GM12878 (cell line): ENCODE data around the gene PHGDH. TPM values are rescaled to one million over a fixed set of nuclear protein-coding genes. Genes with fewer than 3 reads are reported as not detected.

Experiments used
- ATAC-seq: fragments of 200-7000 bp; cut with Tn5 transposase; 3 replicates; pipeline ENCODE4 v1.9.1; 2020; ENCODE audit warnings: mild to moderate bottlenecking, moderate library complexity
- BruUV-seq: library from RNA; stranded (reverse); fragments of 400-500 nt; replicated peaks from 2 replicates; lab custom pipeline; 2021; lab: Mats Ljungman, UMichigan
- CTCF ChIA-PET: fragments of 300-600 bp; sonication (Branson Sonifier 250); formaldehyde crosslinking; extraction: SDS; loops from one replicate; lab custom pipeline; 2021; ENCODE audit warnings: inconsistent platforms; lab: Yijun Ruan, JAX
- POLR2A ChIA-PET: fragments of 350-600 bp; formaldehyde crosslinking; extraction: SDS; loops from one replicate; lab custom pipeline; 2021; ENCODE audit warnings: inconsistent platforms; lab: Charles Lee
- RAD21 ChIA-PET: fragments of 300-600 bp; sonication (Branson Sonifier 250); formaldehyde crosslinking; loops from one replicate; lab custom pipeline; 2023; ENCODE audit warnings: antibody characterized with exemption; ENCODE audit not compliant: unreplicated experiment; lab: Charles Lee
- SMC1A ChIA-PET: fragments of 300-600 bp; sonication (Branson Sonifier 250); formaldehyde crosslinking; loops from one replicate; lab custom pipeline; 2023; ENCODE audit not compliant: unreplicated experiment, uncharacterized antibody; lab: Charles Lee
- DNase-seq: peaks from one replicate; pipeline ENCODE4 v3.0.0-alpha.2; 2011; ENCODE audit warnings: low read depth, low spot score
- FAIRE-seq: peaks from 3 replicates; lab custom pipeline; 2011; peaks lifted over from hg19 to GRCh38; lab: Jason Lieb, UNC
- H2AFZ ChIP-seq: 2 replicates; pipeline ENCODE4 v1.6.0; 2011; ENCODE audit warnings: low read depth, low read length, control low read depth; ENCODE audit not compliant: control insufficient read depth
- H3K27ac ChIP-seq: 2 replicates; pipeline ENCODE4 v1.5.1; 2011; ENCODE audit warnings: control low read depth; ENCODE audit not compliant: control insufficient read depth, insufficient read depth
- H3K27me3 ChIP-seq, 2 experiments: replicated peaks in 1 of 2; 2 replicates each; pipeline versions ENCODE4 v1.6.0 to v1.6.1; 2011; ENCODE audit warnings: low read length in 1 of 2; ENCODE audit not compliant: control insufficient read depth in 2 of 2, insufficient read depth in 2 of 2
- H3K36me3 ChIP-seq, 2 experiments: 2 replicates each; pipeline ENCODE4 v1.5.1; 2011; ENCODE audit warnings: low read length in 1 of 2; ENCODE audit not compliant: control insufficient read depth in 2 of 2, insufficient read depth in 2 of 2
- H3K4me1 ChIP-seq: 2 replicates; pipeline ENCODE4 v1.6.1; 2011; ENCODE audit warnings: mild to moderate bottlenecking, low read length, moderate library complexity, mixed read lengths; ENCODE audit not compliant: control insufficient read depth, insufficient read depth
- H3K4me2 ChIP-seq: 2 replicates; pipeline ENCODE4 v1.6.0; 2011; ENCODE audit warnings: control low read depth; ENCODE audit not compliant: control insufficient read depth, insufficient read depth
- H3K4me3 ChIP-seq: fragments of 200-600 bp; sonication (generic); 2 replicates; pipeline ENCODE4 v1.5.1; 2016
- H3K79me2 ChIP-seq: 2 replicates; pipeline ENCODE4 v1.6.0; 2011; ENCODE audit warnings: low read length; ENCODE audit not compliant: control insufficient read depth, insufficient read depth
- H3K9ac ChIP-seq: 2 replicates; pipeline ENCODE4 v1.8.0; 2011; ENCODE audit warnings: low read length, control low read depth, mixed read lengths; ENCODE audit not compliant: control insufficient read depth, insufficient read depth
- H3K9me3 ChIP-seq: replicated peaks from 3 replicates; pipeline ENCODE4 v1.5.1; 2011; ENCODE audit warnings: mild to moderate bottlenecking, low read length; ENCODE audit not compliant: control insufficient read depth, insufficient read depth
- H4K20me1 ChIP-seq: 2 replicates; pipeline ENCODE4 v1.6.0; 2011; ENCODE audit not compliant: control insufficient read depth, insufficient read depth
- CHD2 ChIP-seq: IDR thresholded peaks from 2 replicates; pipeline ENCODE4 v1.6.1; 2011; ENCODE audit warnings: low read depth, low read length, improper control_type of control experiment, borderline replicate concordance
- GATAD2B ChIP-seq: fragments of 450-650 bp; conservative IDR thresholded peaks from 2 replicates; pipeline ENCODE4 v1.6.1; 2017; ENCODE audit warnings: low read depth, mild to moderate bottlenecking, moderate library complexity
- KLF5 ChIP-seq: fragments of 450-650 bp; IDR thresholded peaks from 2 replicates; pipeline ENCODE4 v1.6.1; 2014; ENCODE audit warnings: mild to moderate bottlenecking; ENCODE audit not compliant: partially characterized antibody
- NBN ChIP-seq: fragments of 450-650 bp; IDR thresholded peaks from 2 replicates; pipeline ENCODE4 v1.6.1; 2016
- RAD21 ChIP-seq: IDR thresholded peaks from 2 replicates; pipeline ENCODE4 v1.6.1; 2011; ENCODE audit warnings: mild to moderate bottlenecking, low read depth, low read length, moderate library complexity; ENCODE audit not compliant: insufficient read depth
- SIN3A ChIP-seq: IDR thresholded peaks from 2 replicates; pipeline ENCODE4 v1.6.1; 2012; ENCODE audit warnings: low read depth, low read length, improper control_type of control experiment
- SRF ChIP-seq, 2 experiments: IDR thresholded peaks; 2 replicates each; pipeline ENCODE4 v1.6.1; 2011; ENCODE audit warnings: low read depth in 2 of 2, low read length in 2 of 2, mild to moderate bottlenecking in 1 of 2, moderate library complexity in 1 of 2
- TCF12 ChIP-seq: IDR thresholded peaks from 2 replicates; pipeline ENCODE4 v1.6.1; 2011; ENCODE audit warnings: low read depth, mild to moderate bottlenecking, low read length
- TCF7 ChIP-seq: IDR thresholded peaks from 2 replicates; pipeline ENCODE4 v1.6.1; 2014; ENCODE audit warnings: antibody characterized with exemption, borderline replicate concordance
- WGBS: methylation state at CpG from one replicate; pipeline ENCODE4 v1.1.6; 2016; ENCODE audit warnings: low lambda C conversion rate; ENCODE audit not compliant: insufficient replicate concordance, insufficient coverage; ENCODE audit errors: missing lambda C conversion rate; 5-methylcytosine and 5-hydroxymethylcytosine counted together
- in situ Hi-C: fragments of 300-500 bp; cut with MboI; formaldehyde crosslinking; loops from 9 replicates; pipeline ENCODE4 v1.14.3; 2018; ENCODE audit warnings: mixed read lengths
- intact Hi-C: fragments of 100-400 bp; cut with micrococcal nuclease; formaldehyde crosslinking; loops from one replicate; pipeline ENCODE4 v1.14.2; 2022; ENCODE audit not compliant: unreplicated experiment
- polyA plus RNA-seq, 11 experiments: library from polyadenylated mRNA; depleted of rRNA in 4 of 11; unstranded in 6 of 11; stranded (reverse) in 5 of 11; fragments of >200 nt; fragmentation: Nextera tagmentation in 4 of 11; fragmentation: Illumina TruSeq in 1 of 11; extraction: Ambion mirVana in 4 of 11; extraction: Trizol in 1 of 11; gene quantifications; 1 replicate in 1 of 11; 2 replicates in 10 of 11; pipeline versions ENCODE4 v1.2.1 to v1.2.3, GENCODE V29; 2011 to 2016; ENCODE audit warnings: inconsistent platforms in 2 of 11, missing spikeins in 2 of 11, low read depth in 1 of 11
- total RNA-seq, 4 experiments: library from RNA; depleted of rRNA in 3 of 4; stranded (reverse); fragments of >200 nt in 3 of 4; fragmentation: Illumina TruSeq in 1 of 4; extraction: Trizol in 1 of 4; gene quantifications; 2 replicates each; pipeline versions ENCODE4 v1.2.1 to v1.2.3, GENCODE V29; 2013 to 2021
- TF ChIP-seq, protein P1 (sequence below): IDR thresholded peaks from 2 replicates; pipeline ENCODE4 v1.6.1; 2012; ENCODE audit warnings: low read depth, low read length, improper control_type of control experiment
- TF ChIP-seq, protein P2 (sequence below): fragments of 450-650 bp; formaldehyde crosslinking; IDR thresholded peaks from 2 replicates; pipeline ENCODE4 v1.4.0; 2020; ENCODE audit warnings: mild to moderate bottlenecking, moderate library complexity

Gene PHGDH
- total and polyA plus RNA-seq, 10 of the 15 experiments (the other 5 are each of a cell fraction or from before 2014, with no cell fraction given) = 3.9 to 47.8 (median 25.9) TPM

DNA sequence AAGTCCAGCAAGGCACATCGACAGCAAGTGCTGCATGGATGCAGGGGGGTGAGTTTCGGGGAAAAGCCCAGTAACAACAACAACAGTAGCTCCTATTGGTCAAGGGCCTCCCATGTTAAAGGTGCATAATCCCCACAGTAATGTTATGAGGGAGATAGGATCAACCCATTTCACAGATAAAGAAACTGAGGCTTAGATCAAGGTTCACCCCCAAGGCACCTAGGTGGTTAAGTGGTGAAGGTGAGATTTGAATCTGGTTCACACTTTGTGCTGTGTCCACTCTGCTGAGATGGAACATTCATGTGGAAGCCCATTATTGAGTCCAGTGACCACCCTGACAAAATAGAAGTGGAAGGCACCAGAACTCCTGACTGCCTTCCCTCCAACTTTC is 24.9 kb downstream of the PHGDH start:
- FAIRE-seq = no peak
- TF ChIP-seq CHD2 = no peak
- TF ChIP-seq SRF (IDR thresholded peaks at IDR 0.05; ENCODE audit: low read depth in 2 of 2, low read length in 2 of 2) = no peak
- TF ChIP-seq SIN3A = no peak
- TF ChIP-seq NBN = no peak
- no peak for TF ChIP-seq RAD21
- no peak for TF ChIP-seq GATAD2B
- no peak for TF ChIP-seq TCF7
- TF ChIP-seq TCF12 = no peak
- TF ChIP-seq, protein P1, sequence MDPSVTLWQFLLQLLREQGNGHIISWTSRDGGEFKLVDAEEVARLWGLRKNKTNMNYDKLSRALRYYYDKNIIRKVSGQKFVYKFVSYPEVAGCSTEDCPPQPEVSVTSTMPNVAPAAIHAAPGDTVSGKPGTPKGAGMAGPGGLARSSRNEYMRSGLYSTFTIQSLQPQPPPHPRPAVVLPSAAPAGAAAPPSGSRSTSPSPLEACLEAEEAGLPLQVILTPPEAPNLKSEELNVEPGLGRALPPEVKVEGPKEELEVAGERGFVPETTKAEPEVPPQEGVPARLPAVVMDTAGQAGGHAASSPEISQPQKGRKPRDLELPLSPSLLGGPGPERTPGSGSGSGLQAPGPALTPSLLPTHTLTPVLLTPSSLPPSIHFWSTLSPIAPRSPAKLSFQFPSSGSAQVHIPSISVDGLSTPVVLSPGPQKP = no peak
- TF ChIP-seq, protein P2, sequence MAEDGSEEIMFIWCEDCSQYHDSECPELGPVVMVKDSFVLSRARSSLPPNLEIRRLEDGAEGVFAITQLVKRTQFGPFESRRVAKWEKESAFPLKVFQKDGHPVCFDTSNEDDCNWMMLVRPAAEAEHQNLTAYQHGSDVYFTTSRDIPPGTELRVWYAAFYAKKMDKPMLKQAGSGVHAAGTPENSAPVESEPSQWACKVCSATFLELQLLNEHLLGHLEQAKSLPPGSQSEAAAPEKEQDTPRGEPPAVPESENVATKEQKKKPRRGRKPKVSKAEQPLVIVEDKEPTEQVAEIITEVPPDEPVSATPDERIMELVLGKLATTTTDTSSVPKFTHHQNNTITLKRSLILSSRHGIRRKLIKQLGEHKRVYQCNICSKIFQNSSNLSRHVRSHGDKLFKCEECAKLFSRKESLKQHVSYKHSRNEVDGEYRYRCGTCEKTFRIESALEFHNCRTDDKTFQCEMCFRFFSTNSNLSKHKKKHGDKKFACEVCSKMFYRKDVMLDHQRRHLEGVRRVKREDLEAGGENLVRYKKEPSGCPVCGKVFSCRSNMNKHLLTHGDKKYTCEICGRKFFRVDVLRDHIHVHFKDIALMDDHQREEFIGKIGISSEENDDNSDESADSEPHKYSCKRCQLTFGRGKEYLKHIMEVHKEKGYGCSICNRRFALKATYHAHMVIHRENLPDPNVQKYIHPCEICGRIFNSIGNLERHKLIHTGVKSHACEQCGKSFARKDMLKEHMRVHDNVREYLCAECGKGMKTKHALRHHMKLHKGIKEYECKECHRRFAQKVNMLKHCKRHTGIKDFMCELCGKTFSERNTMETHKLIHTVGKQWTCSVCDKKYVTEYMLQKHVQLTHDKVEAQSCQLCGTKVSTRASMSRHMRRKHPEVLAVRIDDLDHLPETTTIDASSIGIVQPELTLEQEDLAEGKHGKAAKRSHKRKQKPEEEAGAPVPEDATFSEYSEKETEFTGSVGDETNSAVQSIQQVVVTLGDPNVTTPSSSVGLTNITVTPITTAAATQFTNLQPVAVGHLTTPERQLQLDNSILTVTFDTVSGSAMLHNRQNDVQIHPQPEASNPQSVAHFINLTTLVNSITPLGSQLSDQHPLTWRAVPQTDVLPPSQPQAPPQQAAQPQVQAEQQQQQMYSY = no peak
- no peak for TF ChIP-seq KLF5

More for the DNA sequence above, 24.9 kb downstream of the PHGDH start:
- Histone ChIP-seq H4K20me1 (no peaks in the 10 kb centered on the region), H3K27me3 (no peaks in the 10 kb centered on the region), H3K4me2 (no peak overlapping the region), H2AFZ (no peak overlapping the region), H3K4me1 (no peaks in the 10 kb centered on the region), H3K9ac (no peak overlapping the region), H3K9me3 (no peaks in the 10 kb centered on the region), H3K27ac (no peak overlapping the region), H3K36me3 (no peaks in the 10 kb centered on the region; a peak in 1 of 4 replicates), H3K79me2 (no peaks in the 10 kb centered on the region), H3K4me3 (no peak overlapping the region)
- 0% methylated on average over 2 of the region's 2 CpGs for WGBS
- ATAC-seq (no peak), DNase-seq (no peak)
- in situ Hi-C loops = no loop called here
- RAD21 ChIA-PET = no interaction called here
- CTCF ChIA-PET = no interaction called here
- POLR2A ChIA-PET = no interaction called here
- intact Hi-C loops = no loop called here
- SMC1A ChIA-PET = no interaction called here
- BruUV-seq = no TSS peak
